NCI-H2029 treated with DMSO at 0.1 percent for 48 hours (cell line): Measurements from ENCODE around the gene PF4V1.

Experiments
- DNase-seq: peaks from one replicate; lab custom pipeline; 2025; lab: John Stamatoyannopoulos, UW

PF4V1 gene

GRCh38 chr4:73847526-73848182 is 5.4 kb upstream of the PF4V1 start:
- no peak for DNase-seq

- no peak for DNase-seq
Observed at GRCh38 chr4:73848183-73848777, 4.8 kb upstream of the PF4V1 start.

DNA sequence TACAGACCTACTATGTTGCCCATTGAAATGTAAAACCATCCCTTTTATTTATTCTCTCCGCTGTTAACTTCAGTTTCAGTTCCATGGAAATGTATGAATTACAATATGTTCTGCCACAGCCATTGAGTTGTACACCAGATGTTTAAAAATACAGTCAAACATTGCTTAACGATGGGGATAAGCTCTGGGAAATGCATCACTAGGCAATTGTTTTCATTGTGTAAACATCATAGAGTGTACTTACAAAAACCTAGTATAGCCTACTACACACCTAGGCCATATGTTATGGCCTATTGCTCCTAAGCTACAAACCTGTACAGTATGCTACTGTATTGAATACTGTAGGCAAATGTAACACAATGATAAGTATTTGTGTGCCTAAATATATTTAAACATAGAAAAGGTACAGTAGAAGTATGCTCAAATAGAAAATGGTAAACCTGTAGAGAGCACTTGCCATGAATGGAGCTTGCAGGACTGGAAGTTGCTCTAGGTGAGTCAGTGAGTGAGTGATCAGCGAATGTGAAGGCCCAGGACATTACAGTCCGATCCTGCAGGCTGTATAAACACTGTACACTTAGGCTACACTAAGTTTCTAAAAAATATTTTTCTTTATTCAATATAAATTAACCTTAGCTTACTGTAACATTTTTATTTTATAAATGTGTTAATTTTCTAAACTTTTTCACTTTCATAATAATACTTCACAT is 2.7 kb upstream of the PF4V1 start:
- DNase-seq: peak; percentile 42

- DNase-seq: no peak
Observed at GRCh38 chr4:73851293-73851692, 1.8 kb upstream of the PF4V1 start.

- DNase-seq: no peak
Observed at GRCh38 chr4:73852771-73853170, 325 bp upstream of the PF4V1 start.

- DNase-seq: no peak
Observed at GRCh38 chr4:73853718-73854473, 800 bp downstream of the PF4V1 start.

DNA sequence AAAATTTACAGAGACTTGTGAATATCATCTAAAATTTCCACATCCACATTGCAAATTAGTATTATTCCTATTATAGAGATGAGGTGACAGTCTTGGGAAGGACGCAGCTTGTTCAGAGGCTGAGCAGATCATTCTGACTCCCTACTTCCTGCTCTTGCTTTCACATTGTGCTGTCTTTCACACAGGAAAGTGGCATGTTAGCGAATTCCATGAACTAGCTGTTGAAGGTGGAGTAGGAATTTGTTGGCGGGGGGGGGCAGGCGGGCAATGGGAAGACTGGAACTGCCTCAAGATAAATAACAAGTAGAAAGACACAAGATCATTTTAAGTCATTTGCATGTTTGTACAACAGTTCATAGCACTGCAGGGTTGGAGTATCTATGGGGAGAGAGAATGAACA is 2.3 kb downstream of the PF4V1 start:
- DNase-seq: no peak

DNA sequence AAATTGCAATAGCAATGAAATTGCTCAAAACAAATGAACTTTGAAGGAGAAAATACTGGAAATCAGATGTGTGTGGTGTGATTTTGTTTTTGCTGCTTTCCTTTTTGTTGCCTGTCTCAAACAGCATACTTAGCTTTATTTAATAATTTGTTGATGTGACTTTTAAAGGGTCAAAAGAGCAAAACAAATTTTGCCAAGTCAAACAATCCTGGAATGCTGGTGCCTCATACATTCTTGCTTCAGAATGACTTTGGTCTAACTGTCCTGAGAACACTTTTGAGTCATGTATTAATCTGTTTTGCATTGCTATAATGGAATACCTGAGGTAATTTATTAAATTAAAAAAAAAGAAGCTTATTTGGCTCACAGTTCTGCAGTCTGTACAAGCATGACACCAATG is 3.4 kb downstream of the PF4V1 start:
- no peak for DNase-seq

DNA sequence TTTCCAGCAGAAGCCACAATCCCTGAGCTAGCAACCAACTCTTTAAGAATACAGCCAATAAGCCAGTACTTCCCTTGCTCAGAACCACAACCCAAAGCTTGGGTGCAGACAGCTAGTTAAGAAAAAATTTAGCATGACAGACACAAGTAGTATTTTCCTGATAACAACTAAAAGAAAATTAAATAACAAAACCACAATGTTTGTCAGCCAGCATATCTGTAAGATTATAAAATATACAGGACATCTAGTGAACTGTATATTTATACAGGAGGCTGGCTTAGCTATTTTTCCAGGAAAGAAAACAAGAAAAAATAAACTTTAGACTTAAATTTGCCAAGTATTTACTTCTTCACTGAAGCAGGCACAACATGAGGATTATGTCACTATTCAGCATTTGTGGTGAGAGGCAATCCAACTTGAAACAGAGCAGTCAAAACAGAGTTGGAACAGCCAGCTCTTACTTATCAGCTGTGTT is 6.6 kb downstream of the PF4V1 start:
- no peak for DNase-seq

DNA sequence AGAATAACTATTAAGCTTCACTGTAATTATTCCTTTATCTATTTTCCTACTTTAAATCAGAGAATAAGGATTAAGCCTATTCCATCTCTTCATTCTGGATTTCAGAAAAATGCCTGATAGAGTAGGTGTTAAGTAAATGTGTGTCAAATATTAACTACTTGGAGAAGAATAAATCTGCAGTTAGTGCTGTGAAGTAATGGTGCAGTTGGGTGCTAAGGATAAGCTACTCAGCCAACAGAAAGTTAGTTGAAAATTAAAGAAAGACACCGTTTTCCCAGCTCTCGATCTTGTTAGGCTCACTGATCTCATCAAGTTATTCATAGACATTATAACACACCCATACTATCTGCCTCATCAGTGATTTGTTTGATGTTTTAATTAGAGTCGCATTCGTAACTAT is 7.1 kb downstream of the PF4V1 start:
- no peak for DNase-seq

DNA sequence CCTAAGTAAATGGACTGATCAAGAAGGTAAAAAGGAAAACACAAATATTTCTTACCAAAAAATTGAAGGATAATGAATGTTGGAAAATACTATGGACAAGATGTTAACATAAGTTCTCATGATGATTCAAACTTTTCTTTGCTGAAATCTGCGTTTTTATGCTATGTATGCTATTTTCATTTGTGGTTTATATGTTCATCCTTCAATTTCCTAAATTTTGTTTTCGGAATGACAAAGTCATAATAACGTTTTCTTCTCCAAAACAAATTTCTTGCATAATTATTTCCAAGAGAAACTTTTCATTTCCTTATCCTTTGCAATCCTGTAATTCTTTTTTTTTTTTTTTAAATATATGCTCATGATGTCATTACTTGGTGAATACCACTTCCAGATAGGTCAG is 7.8 kb downstream of the PF4V1 start:
- DNase-seq: no peak

DNA sequence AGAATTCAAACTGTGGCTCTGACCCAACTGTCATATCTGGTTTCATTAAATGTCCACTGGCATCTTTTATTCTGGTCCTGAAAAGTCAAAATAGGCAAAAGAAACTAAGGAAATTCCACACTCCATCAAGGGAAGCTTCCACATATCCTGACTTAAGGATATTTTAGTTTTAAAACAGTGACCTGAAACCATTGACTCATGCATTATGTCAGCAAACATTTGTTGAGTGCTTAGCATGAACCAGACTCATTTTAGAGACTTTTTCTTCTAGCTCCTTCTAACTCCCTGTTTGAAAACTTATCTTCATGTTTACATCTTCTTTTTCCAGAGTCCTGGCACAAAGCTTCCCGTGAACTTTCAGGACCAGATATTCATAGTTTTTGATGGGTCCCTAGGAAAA is 9.2 kb downstream of the PF4V1 start:
- no peak for DNase-seq

DNA sequence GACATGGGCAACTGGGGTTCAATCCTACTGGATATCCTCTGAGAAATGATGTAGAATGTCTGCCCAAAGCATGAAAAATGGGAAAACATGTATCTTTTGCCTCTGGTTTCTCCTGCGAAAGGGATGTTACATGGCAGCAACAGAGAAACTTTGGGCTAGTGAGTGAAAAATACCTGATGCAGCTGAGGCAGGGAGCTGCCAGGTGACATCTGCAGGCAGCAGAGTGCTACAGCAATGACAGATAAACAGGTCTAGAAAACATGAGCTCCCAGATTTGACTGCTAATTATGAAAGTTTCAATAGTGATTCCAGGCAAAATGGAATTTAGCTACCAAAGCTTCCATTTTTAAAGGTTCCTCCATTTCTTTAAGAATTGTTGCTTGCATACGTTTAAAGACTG is 11.3 kb downstream of the PF4V1 start:
- no peak for DNase-seq

DNA sequence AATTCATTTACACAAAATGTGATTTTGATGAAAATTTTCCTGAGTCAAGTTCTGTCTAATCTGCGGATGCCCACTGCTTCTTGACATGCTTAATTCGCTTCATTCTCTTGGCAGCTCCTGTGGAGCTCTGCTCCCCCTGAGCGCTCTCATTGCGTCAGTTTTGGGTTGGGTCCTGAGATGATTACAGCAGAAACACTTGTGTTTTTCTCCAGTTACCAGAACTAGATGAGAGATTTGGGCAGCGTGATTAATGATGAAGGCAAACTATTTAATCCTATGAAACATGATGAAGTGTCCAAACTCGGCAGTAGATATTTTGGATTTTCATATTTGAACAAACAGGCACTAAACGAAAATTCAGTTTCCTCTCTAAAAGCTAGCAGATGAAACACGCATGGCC is 11.9 kb downstream of the PF4V1 start:
- no peak for DNase-seq

GRCh38 chr4:73865431-73866096 is 12.5 kb downstream of the PF4V1 start:
- no peak for DNase-seq

- DNase-seq: no peak
Observed at GRCh38 chr4:73866246-73866645, 13.2 kb downstream of the PF4V1 start.

- DNase-seq: peak; percentile 31
Observed at GRCh38 chr4:73867783-73868182, 14.7 kb downstream of the PF4V1 start.

DNA sequence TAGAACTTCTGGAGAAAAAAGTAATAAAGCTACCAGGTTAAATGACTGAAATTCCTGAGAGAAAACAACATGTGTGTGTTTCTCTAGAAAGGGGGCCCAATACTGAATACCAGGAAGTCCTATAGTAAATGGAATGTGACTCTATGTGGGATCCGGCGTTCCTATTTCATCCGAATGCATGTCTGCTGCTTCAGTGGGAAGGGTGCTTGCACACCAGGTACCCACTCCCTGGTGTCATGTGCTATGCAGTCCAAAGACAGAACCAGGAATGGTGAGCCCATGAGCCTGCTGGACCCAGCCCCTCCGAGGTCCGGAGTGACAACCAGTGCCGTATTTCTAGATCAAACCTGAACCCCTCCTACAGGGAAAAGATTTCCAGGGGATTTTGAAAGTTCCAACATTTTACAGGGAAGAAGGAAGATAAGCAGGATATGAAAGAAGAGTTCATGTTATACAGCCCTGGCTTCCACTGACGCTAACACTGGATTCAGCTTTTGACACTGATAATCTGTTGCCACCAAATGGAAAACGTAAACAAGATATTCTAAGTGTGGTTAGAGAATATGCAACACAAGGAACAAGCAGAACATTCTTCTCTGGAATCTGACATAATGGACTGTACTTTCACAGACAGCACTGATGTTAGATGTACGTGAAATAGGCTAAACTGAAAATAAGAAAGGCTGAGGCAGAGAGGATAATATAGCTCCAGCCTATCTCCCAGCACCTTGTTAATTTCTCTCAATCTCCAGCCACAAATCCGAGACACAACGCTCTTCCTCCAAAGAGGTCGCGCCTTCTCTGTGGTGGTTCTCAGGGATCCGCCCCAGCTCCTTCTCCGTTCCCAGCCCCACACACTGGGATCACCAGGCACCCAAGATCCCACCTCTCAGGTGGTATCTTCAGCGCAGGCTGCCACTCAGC is 15.4 kb downstream of the PF4V1 start:
- no peak for DNase-seq

GRCh38 chr4:73869130-73870055 is 16.3 kb downstream of the PF4V1 start, which contains the start of gene CXCL1:
Gene CXCL1, plus strand, starts transcription at chr4:73869393. Its CDS starts 78 bp downstream, at chr4:73869471.
- DNase-seq: no peak

- DNase-seq: no peak
Observed at GRCh38 chr4:73870260-73870659, 17.2 kb downstream of the PF4V1 start.
